ENCODE results near the gene ARVCF. TPM values are rescaled to one million over a fixed set of nuclear protein-coding genes. Genes with fewer than 3 reads are reported as not detected.

The ARVCF gene
- total and polyA plus RNA-seq, 2 donors (not counting 3 experiments of a cell fraction or from before 2014, with no cell fraction given) = 81.3 to 105 TPM

- Histone ChIP-seq H3K4me2 (ENCODE audit: insufficient read depth, low read length) (no peak overlapping the region), H3K4me1 (ENCODE audit: control insufficient read depth, extremely low read depth, insufficient read depth, low read length) (peaks cover 26% of the 10 kb centered on the region), H3K9me3 (replicated peaks; ENCODE audit: control insufficient read depth, insufficient read depth, low read length) (no peaks in the 10 kb centered on the region), H3K9ac (replicated peaks; ENCODE audit: extremely low read depth, insufficient read depth, low read length) (no peak overlapping the region), H3K27me3 (ENCODE audit: control insufficient read depth in 2 of 2, insufficient read depth in 2 of 2, low read length in 2 of 2) (no peaks in the 10 kb centered on the region), H2AFZ (ENCODE audit: low read depth, low read length) (no peak overlapping the region), H4K20me1 (replicated peaks; ENCODE audit: control insufficient read depth, extremely low read depth, insufficient read depth, low read length) (no peaks in the 10 kb centered on the region), H3K9me1 (replicated peaks; ENCODE audit: control insufficient read depth, extremely low read depth, insufficient read depth, low read length) (no peaks in the 10 kb centered on the region), H3K27ac (ENCODE audit: insufficient read depth, low read depth, low read length) (no peak overlapping the region), H3K79me2 (ENCODE audit: control insufficient read depth, insufficient read depth, low read length) (peaks cover 13% of the 10 kb centered on the region), H3K36me3 (ENCODE audit: control insufficient read depth in 2 of 2, extremely low read depth in 1 of 2, insufficient read depth in 2 of 2, low read length in 2 of 2) (peaks cover 4 to 45% of the 10 kb centered on the region in 2 experiments), H3K4me3 (replicated peaks in 1 of 3; ENCODE audit: insufficient read depth in 1 of 3, low read depth in 1 of 3, low read length in 3 of 3) (no peak overlapping the region)
- BruUV-seq (replicated peaks) = no TSS peak
- POLR2A ChIA-PET = no interaction called here
- dilution Hi-C loops (cut with MboI; ENCODE audit: extremely low pct_ligation_motif_present, low sequenced_read_pairs) (no loop called here), intact Hi-C loops (cut with micrococcal nuclease) (no loop called here)
- CTCF ChIA-PET = interaction anchor here (1.0 to 2.7 kb wide), 4 partner anchors 7 to 33 kb away, joined by 3 to 11 read pairs (median 6); no protein-coding TSS in a partner anchor
- no peak for DNase-seq (ENCODE audit: low read depth, low spot score)
- TF ChIP-seq POLR2AphosphoS5 (IDR thresholded peaks at IDR 0.05; ENCODE audit: insufficient read depth, low read depth, low read length) (no peak), GATA2 (IDR thresholded peaks at IDR 0.05; ENCODE audit: insufficient read depth, insufficient read length, low read depth, low read length) (no peak), EZH2 (IDR thresholded peaks at IDR 0.05; ENCODE audit: borderline replicate concordance, low read depth, low read length, severe bottlenecking) (no peak), FOS (IDR thresholded peaks at IDR 0.05; ENCODE audit: borderline replicate concordance, insufficient read depth, low read length) (no peak), CTCF (IDR thresholded peaks at IDR 0.05; ENCODE audit: extremely low read depth in 1 of 2, insufficient read depth in 1 of 2, low read depth in 1 of 2, low read length in 2 of 2) (no peak), JUN (IDR thresholded peaks at IDR 0.05; ENCODE audit: borderline replicate concordance, insufficient read depth, insufficient read length, low read depth) (no peak), MYC (IDR thresholded peaks at IDR 0.05; ENCODE audit: low read depth, low read length) (no peak), MAX (IDR thresholded peaks at IDR 0.05; ENCODE audit: insufficient read depth, insufficient read length) (no peak), POLR2A (IDR thresholded peaks at IDR 0.05; ENCODE audit: low read depth, low read length) (no peak)
- FAIRE-seq = no peak
These were observed 34.4 kb downstream of the ARVCF start for GRCh38 chr22:19981961-19982920.

All from endothelial cell of umbilical vein (primary cell).